Transverse colon (tissue), 4 donors: Measurements from ENCODE around the gene PIF1. TPM values are rescaled to one million over a fixed set of nuclear protein-coding genes. Genes with fewer than 3 reads are reported as not detected.

Source experiments
- DNase-seq: peaks from one replicate; pipeline ENCODE4 v3.0.0-alpha.2; 2019
- H3K27ac ChIP-seq, 4 donors: fragments of 200-600 bp; sonication (generic); 2 replicates each; pipeline ENCODE4 v1.5.1; 2016 to 2018; ENCODE audit warnings: inconsistent platforms in 4 of 4
- H3K27me3 ChIP-seq: fragments of 200-600 bp; sonication (generic); 2 replicates; pipeline ENCODE4 v1.5.1; 2017; ENCODE audit warnings: inconsistent platforms
- H3K36me3 ChIP-seq, 4 donors: fragments of 200-600 bp; sonication (generic); 2 replicates each; pipeline ENCODE4 v1.5.1; 2017 to 2019; ENCODE audit warnings: inconsistent platforms in 4 of 4
- H3K4me1 ChIP-seq, 4 donors: fragments of 200-600 bp; sonication (generic); 2 replicates each; pipeline ENCODE4 v1.5.1; 2017 to 2020; ENCODE audit warnings: inconsistent platforms in 4 of 4
- H3K4me3 ChIP-seq, 4 donors: fragments of 200-600 bp; sonication (generic); 1 replicate in 1 of 4; 2 replicates in 3 of 4; pipeline versions ENCODE4 v1.5.1 to v1.6.1; 2017 to 2019; ENCODE audit warnings: inconsistent platforms in 4 of 4
- H3K9me3 ChIP-seq, 2 donors: fragments of 200-600 bp; sonication (generic); 2 replicates each; pipeline ENCODE4 v1.5.1; 2017 to 2019; ENCODE audit warnings: inconsistent platforms in 2 of 2
- EP300 ChIP-seq: sonication (generic); formaldehyde crosslinking; IDR thresholded peaks from one replicate; pipeline ENCODE4 v1.6.1; 2017; ENCODE audit warnings: antibody characterized with exemption, low read depth
- POLR2A ChIP-seq: fragments of 450-650 bp; IDR thresholded peaks from one replicate; pipeline ENCODE4 v1.6.1; 2016; ENCODE audit warnings: antibody characterized with exemption, mild to moderate bottlenecking, moderate library complexity
- POLR2AphosphoS5 ChIP-seq, 3 donors: sonication (generic); formaldehyde crosslinking; IDR thresholded peaks; one replicate each; pipeline ENCODE4 v1.6.1; 2016; ENCODE audit warnings: antibody characterized with exemption in 3 of 3
- WGBS, 2 donors: methylation state at CpG; one replicate each; pipeline ENCODE4 v1.1.5; 2018; ENCODE audit warnings: low coverage in 1 of 2; 5-methylcytosine and 5-hydroxymethylcytosine counted together
- in situ Hi-C, 4 donors: fragments of 200-750 bp; cut with MboI; loops; one replicate each; pipeline versions ENCODE4 v1.15.0 to v1.15.1; 2017; ENCODE audit warnings: low sequenced_read_pairs in 3 of 4, low pct_ligation_motif_present in 1 of 4, low pct_unique_long_range_greater_than_20kb in 1 of 4
- intact Hi-C: fragments of 100-400 bp; cut with DNase I; formaldehyde crosslinking; loops from one replicate; pipeline ENCODE4 v1.15.1; 2023; ENCODE audit warnings: low total_unique reads
- total RNA-seq, 4 donors: library from RNA; depleted of rRNA; stranded (reverse); fragments of >200 nt; gene quantifications; one replicate each; pipeline ENCODE4 v1.1.0, GENCODE V29; 2016
- TF ChIP-seq, protein P1 (sequence below), 5 experiments: fragments of 200-600 bp in 3 of 5; fragments of 450-650 bp in 2 of 5; sonication (generic) in 3 of 5; IDR thresholded peaks; 1 replicate in 2 of 5; 2 replicates in 3 of 5; pipeline ENCODE4 v1.5.1; 2016 to 2017; ENCODE audit warnings: antibody characterized with exemption in 5 of 5, inconsistent platforms in 3 of 5, mild to moderate bottlenecking in 2 of 5, moderate library complexity in 1 of 5

PIF1 gene
- total RNA-seq, 4 donors from 2014 or later = 1.1 to 49.8 (median 2.3) TPM

GRCh38 chr15:64843991-64844390 is 18.5 kb upstream of the PIF1 start:
- peaks cover 3% of the 10 kb centered on the region for H3K27me3 ChIP-seq
- peaks cover 18 to 61% (median 39%) of the 10 kb centered on the region in 4 donors for H3K4me1 ChIP-seq
- intact Hi-C loops (loop anchor here (5.0 kb wide), 1 partner anchor 63 kb away; no protein-coding TSS in a partner anchor), in situ Hi-C loops (loop anchor here in 1 of 4 donors (10.0 kb wide), 1 partner anchor 51 kb away; no protein-coding TSS in a partner anchor)
- DNase-seq = no peak
- no peaks in the 10 kb centered on the region for H3K9me3 ChIP-seq
- H3K36me3 ChIP-seq = no peaks in the 10 kb centered on the region
- peak overlapping the region in 3 of 4 donors; percentile 69 to 91 (median 85) for H3K4me3 ChIP-seq
- peak overlapping the region; percentile 89 to 96 (median 94) for H3K27ac ChIP-seq
- TF ChIP-seq, protein P1, sequence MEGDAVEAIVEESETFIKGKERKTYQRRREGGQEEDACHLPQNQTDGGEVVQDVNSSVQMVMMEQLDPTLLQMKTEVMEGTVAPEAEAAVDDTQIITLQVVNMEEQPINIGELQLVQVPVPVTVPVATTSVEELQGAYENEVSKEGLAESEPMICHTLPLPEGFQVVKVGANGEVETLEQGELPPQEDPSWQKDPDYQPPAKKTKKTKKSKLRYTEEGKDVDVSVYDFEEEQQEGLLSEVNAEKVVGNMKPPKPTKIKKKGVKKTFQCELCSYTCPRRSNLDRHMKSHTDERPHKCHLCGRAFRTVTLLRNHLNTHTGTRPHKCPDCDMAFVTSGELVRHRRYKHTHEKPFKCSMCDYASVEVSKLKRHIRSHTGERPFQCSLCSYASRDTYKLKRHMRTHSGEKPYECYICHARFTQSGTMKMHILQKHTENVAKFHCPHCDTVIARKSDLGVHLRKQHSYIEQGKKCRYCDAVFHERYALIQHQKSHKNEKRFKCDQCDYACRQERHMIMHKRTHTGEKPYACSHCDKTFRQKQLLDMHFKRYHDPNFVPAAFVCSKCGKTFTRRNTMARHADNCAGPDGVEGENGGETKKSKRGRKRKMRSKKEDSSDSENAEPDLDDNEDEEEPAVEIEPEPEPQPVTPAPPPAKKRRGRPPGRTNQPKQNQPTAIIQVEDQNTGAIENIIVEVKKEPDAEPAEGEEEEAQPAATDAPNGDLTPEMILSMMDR (IDR thresholded peaks at IDR 0.05) = no peak
- TF ChIP-seq POLR2A (no peak), EP300 (no peak), POLR2AphosphoS5 (IDR thresholded peaks at IDR 0.05) (no peak)
- 47 to 67% methylated on average over 1 to 4 of the region's 4 CpGs for WGBS, 2 donors

GRCh38 chr15:64842986-64843561 is 17.6 kb upstream of the PIF1 start:
- Histone ChIP-seq H3K4me1 (peaks cover 18 to 61% (median 37%) of the 10 kb centered on the region in 4 donors), H3K27me3 (peaks cover 3% of the 10 kb centered on the region), H3K9me3 (no peaks in the 10 kb centered on the region), H3K4me3 (peak overlapping the region; percentile 69 to 100 (median 88)), H3K36me3 (no peaks in the 10 kb centered on the region), H3K27ac (peak overlapping the region; percentile 89 to 96 (median 94))
- intact Hi-C loops = loop anchor here (5.0 kb wide), 1 partner anchor 64 kb away; no protein-coding TSS in a partner anchor
- peak in 1 of 3 donors; percentile 18 for TF ChIP-seq POLR2AphosphoS5 (IDR thresholded peaks at IDR 0.05)
- TF ChIP-seq, protein P1 (IDR thresholded peaks at IDR 0.05) = no peak
- DNase-seq = peak; percentile 53
- 31 to 63% methylated on average over 2 to 7 of the region's 7 CpGs for WGBS, 2 donors
- in situ Hi-C loops = loop anchor here in 1 of 4 donors (10.0 kb wide), 1 partner anchor 52 kb away; no protein-coding TSS in a partner anchor

- no peaks in the 10 kb centered on the region for H3K9me3 ChIP-seq
- TF ChIP-seq EP300 = no peak
- in situ Hi-C loops = loop anchor here in 1 of 4 donors (10.0 kb wide), 1 partner anchor 52 kb away; no protein-coding TSS in a partner anchor
- H3K27ac ChIP-seq = peak overlapping the region; percentile 89 to 96 (median 94)
- no peaks in the 10 kb centered on the region for H3K36me3 ChIP-seq
- WGBS, 2 donors = 13 to 15% methylated on average over 9 to 23 of the region's 26 CpGs
- H3K27me3 ChIP-seq = peaks cover 3% of the 10 kb centered on the region
- DNase-seq = no peak
- peaks cover 12 to 54% (median 33%) of the 10 kb centered on the region in 4 donors for H3K4me1 ChIP-seq
- peak overlapping the region; percentile 69 to 100 (median 88) for H3K4me3 ChIP-seq
- intact Hi-C loops = loop anchor here (5.0 kb wide), 1 partner anchor 65 kb away; no protein-coding TSS in a partner anchor
Measured at GRCh38 chr15:64842096-64842939, 16.9 kb upstream of the PIF1 start.

- DNase-seq = peak; percentile 95
- Histone ChIP-seq H3K27ac (peak within 1 kb of the TSS; percentile 89 to 96 (median 94)), H3K4me3 (peak within 1 kb of the TSS; percentile 69 to 100 (median 88)), H3K4me1 (peaks cover 11 to 48% (median 27%) of the 10 kb centered on the region in 4 donors), H3K9me3 (no peaks in the 10 kb centered on the region), H3K27me3 (peaks cover 3% of the 10 kb centered on the region), H3K36me3 (no peaks in the 10 kb centered on the region)
- in situ Hi-C loops = loop anchor here in 1 of 4 donors (10.0 kb wide), 1 partner anchor 53 kb away; no protein-coding TSS in a partner anchor
- TF ChIP-seq POLR2A (peak; percentile 72), POLR2AphosphoS5 (IDR thresholded peaks at IDR 0.05) (peak; percentile 93 to 94 (median 94)), EP300 (no peak)
- TF ChIP-seq, protein P1 (IDR thresholded peaks at IDR 0.05) = peak in 1 of 5 experiments; percentile 6
- WGBS, 2 donors = 0 to 1% methylated on average over 10 to 46 of the region's 75 CpGs
- intact Hi-C loops = loop anchor here (5.0 kb wide), 1 partner anchor 66 kb away; no protein-coding TSS in a partner anchor
Measured at GRCh38 chr15:64841344-64842095, 16.1 kb upstream of the PIF1 start, which contains the start of gene PLEKHO2. Gene PLEKHO2 (plus strand): TSS chr15:64841915. CDS start chr15:64842017, 102 bp downstream.
